Spleen (tissue), 11 donors: ENCODE data around the gene RNASE12. TPM values are rescaled to one million over a fixed set of nuclear protein-coding genes. Genes with fewer than 3 reads are reported as not detected.

Experiments used
- DNase-seq: peaks from one replicate; pipeline ENCODE4 v3.0.0-alpha.2; 2020
- H3K27ac ChIP-seq, 8 donors: fragments of 200-600 bp; sonication (generic) in 7 of 8; 1 replicate in 4 of 8; 2 replicates in 4 of 8; pipeline versions ENCODE4 v1.5.0 to v1.8.0; 2016 to 2021; ENCODE audit warnings: inconsistent platforms in 4 of 8, mild to moderate bottlenecking in 4 of 8, moderate library complexity in 1 of 8
- H3K27me3 ChIP-seq, 7 donors: fragments of 200-600 bp; sonication (generic) in 6 of 7; replicated peaks in 1 of 7; 1 replicate in 4 of 7; 2 replicates in 3 of 7; pipeline versions ENCODE4 v1.5.0 to v1.8.0; 2016 to 2021; ENCODE audit warnings: inconsistent platforms in 3 of 7, mild to moderate bottlenecking in 1 of 7
- H3K36me3 ChIP-seq, 6 donors: fragments of 200-600 bp; sonication (generic) in 5 of 6; 1 replicate in 4 of 6; 2 replicates in 2 of 6; pipeline versions ENCODE4 v1.5.0 to v1.8.0; 2016 to 2021; ENCODE audit warnings: inconsistent platforms in 2 of 6
- H3K4me1 ChIP-seq, 6 donors: fragments of 200-600 bp; sonication (generic) in 5 of 6; 1 replicate in 3 of 6; 2 replicates in 3 of 6; pipeline versions ENCODE4 v1.5.0 to v1.8.0; 2016 to 2021; ENCODE audit warnings: inconsistent platforms in 3 of 6
- H3K4me3 ChIP-seq, 8 donors: fragments of 200-600 bp; sonication (generic) in 7 of 8; 1 replicate in 4 of 8; 2 replicates in 4 of 8; pipeline versions ENCODE4 v1.5.0 to v1.8.0; 2016 to 2021; ENCODE audit warnings: inconsistent platforms in 4 of 8, mild to moderate bottlenecking in 4 of 8, moderate library complexity in 2 of 8
- H3K9me3 ChIP-seq, 8 donors: fragments of 200-600 bp; sonication (generic) in 7 of 8; 1 replicate in 4 of 8; 2 replicates in 4 of 8; pipeline versions ENCODE4 v1.5.0 to v1.8.0; 2016 to 2021; ENCODE audit warnings: inconsistent platforms in 4 of 8
- CTCF ChIP-seq, 11 experiments: fragments of 200-600 bp in 7 of 11; fragments of 450-650 bp in 4 of 11; sonication (generic) in 4 of 11; IDR thresholded peaks in 8 of 11; conservative IDR thresholded peaks in 3 of 11; 1 replicate in 7 of 11; 2 replicates in 4 of 11; pipeline versions ENCODE4 v1.4.0 to v1.8.0; 2016 to 2021; ENCODE audit warnings: antibody characterized with exemption in 11 of 11, inconsistent platforms in 4 of 11, mild to moderate bottlenecking in 1 of 11
- POLR2A ChIP-seq, 3 donors: fragments of 450-650 bp; IDR thresholded peaks; one replicate each; pipeline ENCODE4 v1.5.1; 2017; ENCODE audit warnings: antibody characterized with exemption in 3 of 3, mild to moderate bottlenecking in 1 of 3
- POLR2AphosphoS5 ChIP-seq, 3 donors: sonication (generic); formaldehyde crosslinking; IDR thresholded peaks; one replicate each; pipeline ENCODE4 v1.5.1; 2017; ENCODE audit warnings: antibody characterized with exemption in 3 of 3
- WGBS, 5 donors: extraction: QIAGEN DNeasy Blood & Tissue Kit in 3 of 5; methylation state at CpG; one replicate each; pipeline versions ENCODE4 v1.1.5 to v1.1.7; 2013 to 2018; 5-methylcytosine and 5-hydroxymethylcytosine counted together
- intact Hi-C: fragments of 100-400 bp; cut with DNase I; formaldehyde crosslinking; loops from one replicate; pipeline ENCODE4 v1.15.0; 2023; ENCODE audit warnings: low total_unique reads
- polyA plus RNA-seq, 3 donors: library from polyadenylated mRNA; stranded (reverse); fragments of 200-250 nt; gene quantifications; one replicate each; pipeline ENCODE4 v1.2.1, GENCODE V29; 2013
- total RNA-seq, 7 donors: library from RNA; depleted of rRNA in 3 of 7; stranded (reverse); fragments of >200 nt in 3 of 7; fragmentation: NEBNext Ultra II Directional in 4 of 7; extraction: Animal tissue kit (Norgen Biotek cat#: 25700) in 4 of 7; gene quantifications; one replicate each; pipeline versions ENCODE4 v1.1.0 to v1.2.1, GENCODE V29; 2016 to 2021
- donor health status: healthy with polysubstance abuse.
- donor health status: DM: no; HTN: no; CAD: no; lungs with moderate emphysema.
- donor health status: DM: no; HTN: no; CAD: no.
- donor health status: Bipolar disorder and iron deficiency.
- donor health status: healthy.
- donor health status: DM: no; HTN: no; CAD: no.
- donor health status: DM: yes; HTN: yes; CAD: no.

Gene RNASE12
- total and polyA plus RNA-seq, 10 donors = not detected

GRCh38 chr14:20560961-20561360 lies 30.2 kb downstream of the RNASE12 start, which contains the start of gene RNASE9:
TSS of gene RNASE9 (minus strand) at chr14:20561047.
- no peaks in the 10 kb centered on the region for H3K4me1 ChIP-seq
- no peaks in the 10 kb centered on the region for H3K9me3 ChIP-seq
- H3K27me3 ChIP-seq = no peaks in the 10 kb centered on the region
- DNase-seq = no peak
- H3K27ac ChIP-seq = no peak within 1 kb of the TSS
- 89 to 94% (median 90%) methylated on average over 3 of the region's 3 CpGs for WGBS, 5 donors
- TF ChIP-seq POLR2A (IDR thresholded peaks at IDR 0.05) = no peak
- no peak for TF ChIP-seq CTCF (IDR thresholded peaks at IDR 0.05 in 8 of 11, conservative IDR thresholded peaks at IDR 0.05 in 3 of 11)
- TF ChIP-seq POLR2AphosphoS5 (IDR thresholded peaks at IDR 0.05) = no peak
- intact Hi-C loops = no loop called here
- no peak within 1 kb of the TSS for H3K4me3 ChIP-seq
- H3K36me3 ChIP-seq = no peaks in the 10 kb centered on the region

DNA sequence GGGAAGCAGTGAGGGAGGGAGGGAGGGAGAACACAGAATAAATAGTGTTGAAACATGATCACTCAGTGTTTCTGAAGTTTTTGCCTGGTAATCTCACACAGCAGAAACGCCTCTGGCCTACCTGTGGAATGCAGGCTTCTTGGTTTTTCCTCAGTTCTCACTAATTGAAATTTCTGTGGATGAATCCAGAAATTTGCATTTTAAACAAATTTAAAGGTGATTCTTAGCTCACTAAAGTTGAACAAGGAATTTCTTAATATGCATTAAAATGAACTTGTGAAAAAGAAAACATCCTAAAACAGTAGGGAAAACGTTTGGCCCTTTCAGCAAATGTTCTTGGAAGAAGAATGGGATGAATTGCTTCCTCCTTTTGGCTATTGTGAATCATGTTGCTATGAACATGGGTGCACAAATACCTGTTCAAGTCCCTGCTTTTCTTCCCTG lies 31.7 kb downstream of the RNASE12 start:
- no peaks in the 10 kb centered on the region for H3K36me3 ChIP-seq
- H3K9me3 ChIP-seq = no peaks in the 10 kb centered on the region
- 48 to 65% (median 62%) methylated on average over 2 of the region's 2 CpGs for WGBS, 5 donors
- H3K4me1 ChIP-seq = no peaks in the 10 kb centered on the region
- H3K27me3 ChIP-seq = no peaks in the 10 kb centered on the region
- intact Hi-C loops = no loop called here
- no peak overlapping the region for H3K27ac ChIP-seq
- no peak for DNase-seq
- H3K4me3 ChIP-seq = no peak overlapping the region
- TF ChIP-seq POLR2A (IDR thresholded peaks at IDR 0.05) (no peak), CTCF (IDR thresholded peaks at IDR 0.05 in 8 of 11, conservative IDR thresholded peaks at IDR 0.05 in 3 of 11) (no peak), POLR2AphosphoS5 (IDR thresholded peaks at IDR 0.05) (no peak)

- Histone ChIP-seq H3K36me3 (no peaks in the 10 kb centered on the region), H3K9me3 (no peaks in the 10 kb centered on the region), H3K4me3 (no peak overlapping the region), H3K4me1 (no peaks in the 10 kb centered on the region), H3K27ac (no peak overlapping the region), H3K27me3 (no peaks in the 10 kb centered on the region)
- TF ChIP-seq CTCF (IDR thresholded peaks at IDR 0.05 in 8 of 11, conservative IDR thresholded peaks at IDR 0.05 in 3 of 11) = no peak
- no peak for TF ChIP-seq POLR2AphosphoS5 (IDR thresholded peaks at IDR 0.05)
- no peak for TF ChIP-seq POLR2A (IDR thresholded peaks at IDR 0.05)
- 59 to 82% (median 60%) methylated on average over 2 of the region's 2 CpGs for WGBS, 5 donors
- intact Hi-C loops = no loop called here
- DNase-seq = no peak
Observed at GRCh38 chr14:20557212-20557542, 34.0 kb downstream of the RNASE12 start.

GRCh38 chr14:20556500-20557211 lies 34.5 kb downstream of the RNASE12 start:
- H3K4me3 ChIP-seq = no peak overlapping the region
- H3K9me3 ChIP-seq = no peaks in the 10 kb centered on the region
- no peak overlapping the region for H3K27ac ChIP-seq
- 50 to 83% (median 71%) methylated on average over 11 of the region's 11 CpGs for WGBS, 5 donors
- H3K4me1 ChIP-seq = no peaks in the 10 kb centered on the region
- no peaks in the 10 kb centered on the region for H3K27me3 ChIP-seq
- intact Hi-C loops = no loop called here
- H3K36me3 ChIP-seq = no peaks in the 10 kb centered on the region
- DNase-seq = no peak
- no peak for TF ChIP-seq CTCF (IDR thresholded peaks at IDR 0.05 in 8 of 11, conservative IDR thresholded peaks at IDR 0.05 in 3 of 11)
- no peak for TF ChIP-seq POLR2AphosphoS5 (IDR thresholded peaks at IDR 0.05)
- no peak for TF ChIP-seq POLR2A (IDR thresholded peaks at IDR 0.05)
